HG02798 (cell line): ENCODE measurements around the gene CCDC93.
"Not testable (repeated sequence)": the region's sequence is repeated elsewhere in the genome, so short reads cannot be mapped to it uniquely, and the experiment has no call there.

Experiments
- ATAC-seq: cut with Tn5 transposase; IDR thresholded peaks from one replicate; pipeline ENCODE4 v1.9.1; 2021; ENCODE audit warnings: mild to moderate bottlenecking; ENCODE audit not compliant: unreplicated experiment, poor library complexity

Gene CCDC93

GRCh38 chr2:117931266-117931665 is 82.6 kb downstream of the CCDC93 start:
- ATAC-seq: no peak

- no peak for ATAC-seq
Observed at GRCh38 chr2:117930775-117931174, 83.1 kb downstream of the CCDC93 start.

- ATAC-seq: not testable (repeated sequence)
Observed at GRCh38 chr2:117923471-117923870, 90.4 kb downstream of the CCDC93 start.

GRCh38 chr2:117921520-117921919 is 92.3 kb downstream of the CCDC93 start:
- ATAC-seq: no peak

- no peak for ATAC-seq
Observed at GRCh38 chr2:117918608-117919007, 95.3 kb downstream of the CCDC93 start.

- ATAC-seq: no peak
Observed at GRCh38 chr2:117917223-117917917, 96.5 kb downstream of the CCDC93 start.

GRCh38 chr2:117902933-117903332 is 110.9 kb downstream of the CCDC93 start:
- no peak for ATAC-seq

- no peak for ATAC-seq
Observed at GRCh38 chr2:117888897-117889296, 125.0 kb downstream of the CCDC93 start.

GRCh38 chr2:117885308-117885707 is 128.6 kb downstream of the CCDC93 start:
- ATAC-seq: no peak

GRCh38 chr2:117879003-117879402 is 134.9 kb downstream of the CCDC93 start:
- no peak for ATAC-seq

- ATAC-seq: no peak
Observed at GRCh38 chr2:117875786-117876185, 138.1 kb downstream of the CCDC93 start.
